Stimulated activated naive B cell treated with anti-CD40 and anti-IgM and Interleukin-4, amounts not matched to agents 10 μg/mL and 1 μg/mL and 100 μg/mL, for 72 hours (primary cell): ENCODE data around the gene ARF4.

Experiments used
- ATAC-seq, 2 donors: fragments of 150-1000 bp; cut with Tn5 transposase; replicated peaks; 2 replicates each; pipeline ENCODE4 v1.10.0; 2021; ENCODE audit warnings: moderate library complexity in 1 of 2
- DNase-seq: peaks from one replicate; pipeline ENCODE4 v3.0.0; 2021
- H3K27ac Mint-ChIP-seq: one replicate; pipeline ENCODE4 v1.8.0; 2022; ENCODE audit warnings: mild to moderate bottlenecking, mixed read lengths
- H3K27me3 Mint-ChIP-seq, 2 donors: one replicate each; pipeline ENCODE4 v1.8.0; 2022; ENCODE audit warnings: mixed read lengths in 2 of 2
- H3K36me3 Mint-ChIP-seq, 2 donors: one replicate each; pipeline ENCODE4 v1.8.0; 2022; ENCODE audit warnings: mixed read lengths in 2 of 2, mild to moderate bottlenecking in 1 of 2
- H3K4me1 Mint-ChIP-seq, 2 donors: one replicate each; pipeline ENCODE4 v1.8.0; 2022; ENCODE audit warnings: mixed read lengths in 2 of 2, mild to moderate bottlenecking in 1 of 2
- H3K4me3 Mint-ChIP-seq, 2 donors: one replicate each; pipeline ENCODE4 v1.8.0; 2022; ENCODE audit warnings: mild to moderate bottlenecking in 2 of 2, mixed read lengths in 2 of 2, moderate library complexity in 1 of 2
- H3K9me3 Mint-ChIP-seq, 2 donors: one replicate each; pipeline ENCODE4 v1.8.0; 2022; ENCODE audit warnings: mixed read lengths in 2 of 2, mild to moderate bottlenecking in 1 of 2

Gene ARF4

DNA sequence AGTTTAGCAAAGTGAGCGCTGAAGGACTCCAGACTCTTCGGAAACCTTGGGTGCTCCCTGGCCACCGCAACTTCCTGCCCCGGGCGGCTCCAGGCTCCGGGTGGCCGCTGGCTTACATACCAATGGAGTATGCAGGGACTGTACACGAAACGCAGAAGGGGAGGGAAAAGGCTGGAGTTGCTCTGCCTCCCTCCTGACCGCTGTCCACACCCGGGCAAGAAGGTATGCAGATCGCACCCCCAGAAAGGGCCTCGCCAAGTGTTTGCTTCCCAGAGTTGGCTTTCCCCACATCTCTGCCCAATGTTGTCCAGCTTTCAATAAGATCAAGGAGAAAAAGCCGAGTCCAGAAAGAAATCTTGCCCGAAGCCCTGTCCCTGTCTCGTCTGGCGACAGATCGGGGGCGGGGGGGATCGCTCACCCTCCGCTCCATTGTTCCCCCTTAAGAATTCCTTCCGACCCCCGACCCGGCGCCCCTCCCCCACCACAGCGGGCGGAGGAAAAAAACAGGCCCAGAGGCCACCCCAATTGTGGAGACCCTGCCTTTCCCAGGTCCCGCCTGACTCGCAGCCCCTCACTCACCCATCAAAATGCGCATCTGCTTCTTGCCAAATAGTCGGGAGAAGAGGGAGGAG is 533 bp downstream of the ARF4 start:
- ATAC-seq (no peak), DNase-seq (peak; percentile 21)
- peak overlapping the region; percentile 99 for H3K27ac Mint-ChIP-seq
- peaks cover 23 to 53% of the 10 kb centered on the region in 2 donors for H3K4me1 Mint-ChIP-seq
- H3K27me3 Mint-ChIP-seq = no peaks in the 10 kb centered on the region
- peaks cover 17 to 41% of the 10 kb centered on the region in 2 donors for H3K36me3 Mint-ChIP-seq
- H3K9me3 Mint-ChIP-seq = no peaks in the 10 kb centered on the region
- H3K4me3 Mint-ChIP-seq = peak overlapping the region; percentile 88 to 89

DNA sequence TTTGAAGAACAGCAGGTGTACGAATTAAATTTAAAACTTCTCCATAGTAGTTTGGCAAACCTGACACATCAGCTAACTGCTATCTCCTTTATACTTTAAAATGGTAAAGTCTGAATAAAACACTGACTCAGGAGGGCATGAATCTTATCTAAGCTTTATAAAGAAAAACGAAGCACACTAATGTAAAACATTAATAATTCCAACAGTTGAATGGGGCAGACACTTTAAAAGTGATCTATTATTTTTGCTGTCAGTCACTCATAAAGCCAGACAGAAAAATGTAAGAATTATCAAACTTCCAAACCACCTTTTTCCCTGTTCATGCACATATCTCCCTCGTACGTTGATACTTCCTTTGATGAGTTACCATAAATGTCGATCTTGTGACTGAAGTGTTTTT is 2.6 kb downstream of the ARF4 start:
- no peaks in the 10 kb centered on the region for H3K27me3 Mint-ChIP-seq
- no peak overlapping the region for H3K27ac Mint-ChIP-seq
- ATAC-seq = no peak
- H3K4me3 Mint-ChIP-seq = peak overlapping the region in 1 of 2 donors; percentile 14
- H3K9me3 Mint-ChIP-seq = no peaks in the 10 kb centered on the region
- peaks cover 24 to 55% of the 10 kb centered on the region in 2 donors for H3K4me1 Mint-ChIP-seq
- peaks cover 10 to 37% of the 10 kb centered on the region in 2 donors for H3K36me3 Mint-ChIP-seq
- DNase-seq = no peak

DNA sequence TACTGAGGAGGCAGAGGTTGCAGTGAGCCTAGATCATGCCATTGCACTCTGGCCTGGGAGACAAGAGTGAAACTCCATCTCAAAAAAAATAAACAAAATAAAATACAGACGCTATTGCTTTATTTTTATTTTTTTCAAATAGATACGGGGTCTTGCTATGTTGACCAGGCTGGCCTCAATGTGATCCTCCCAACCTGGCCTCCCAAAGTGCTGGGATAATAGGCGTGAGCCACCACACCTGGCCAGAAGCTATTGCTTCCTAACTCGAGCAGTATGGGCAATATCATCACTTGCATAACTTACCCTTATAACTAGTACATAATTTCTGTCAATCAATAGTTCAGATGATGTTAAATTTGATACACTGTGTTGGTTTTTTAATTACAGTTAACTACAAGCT is 3.0 kb downstream of the ARF4 start:
- Mint-ChIP-seq H3K36me3 (peaks cover 10 to 35% of the 10 kb centered on the region in 2 donors), H3K9me3 (no peaks in the 10 kb centered on the region), H3K27me3 (no peaks in the 10 kb centered on the region), H3K4me1 (peaks cover 22 to 50% of the 10 kb centered on the region in 2 donors), H3K4me3 (no peak overlapping the region), H3K27ac (no peak overlapping the region)
- ATAC-seq (no peak), DNase-seq (no peak)

GRCh38 chr3:57592306-57592705 is 4.8 kb downstream of the ARF4 start:
- peaks cover 10 to 32% of the 10 kb centered on the region in 2 donors for H3K36me3 Mint-ChIP-seq
- no peaks in the 10 kb centered on the region for H3K27me3 Mint-ChIP-seq
- H3K4me3 Mint-ChIP-seq = no peak overlapping the region
- H3K4me1 Mint-ChIP-seq = peaks cover 17 to 47% of the 10 kb centered on the region in 2 donors
- H3K9me3 Mint-ChIP-seq = no peaks in the 10 kb centered on the region
- ATAC-seq (no peak), DNase-seq (no peak)
- H3K27ac Mint-ChIP-seq = no peak overlapping the region

DNA sequence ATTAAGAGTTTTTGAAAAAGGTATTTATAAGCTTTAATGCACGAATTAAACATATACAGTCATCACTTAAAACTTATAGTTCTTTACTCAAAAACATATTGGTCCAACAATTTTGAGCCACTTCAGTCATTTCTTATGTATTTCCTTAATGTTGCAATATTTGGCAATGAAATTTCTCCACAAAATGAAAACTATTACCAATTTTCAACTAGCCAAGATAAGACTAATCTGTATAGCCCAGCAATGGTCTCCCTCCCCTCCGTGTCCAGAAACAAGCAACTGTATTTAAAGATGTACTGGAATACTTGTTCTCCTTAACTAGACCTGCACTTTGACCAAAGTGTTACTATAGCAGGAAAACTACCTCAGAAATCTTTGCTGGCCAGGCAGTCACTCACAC is 9.2 kb downstream of the ARF4 start:
- DNase-seq (no peak), ATAC-seq (no peak)
- no peak overlapping the region for H3K4me3 Mint-ChIP-seq
- H3K9me3 Mint-ChIP-seq = no peaks in the 10 kb centered on the region
- H3K27ac Mint-ChIP-seq = no peak overlapping the region
- H3K36me3 Mint-ChIP-seq = peaks cover 10 to 30% of the 10 kb centered on the region in 2 donors
- peaks cover 14 to 36% of the 10 kb centered on the region in 2 donors for H3K4me1 Mint-ChIP-seq
- no peaks in the 10 kb centered on the region for H3K27me3 Mint-ChIP-seq

- DNase-seq (no peak), ATAC-seq (no peak)
- peaks cover 14 to 27% of the 10 kb centered on the region in 2 donors for H3K4me1 Mint-ChIP-seq
- H3K36me3 Mint-ChIP-seq = peaks cover 4 to 23% of the 10 kb centered on the region in 2 donors
- H3K4me3 Mint-ChIP-seq = no peak overlapping the region
- H3K27me3 Mint-ChIP-seq = no peaks in the 10 kb centered on the region
- no peaks in the 10 kb centered on the region for H3K9me3 Mint-ChIP-seq
- no peak overlapping the region for H3K27ac Mint-ChIP-seq
Measured at GRCh38 chr3:57586778-57587177, 10.4 kb downstream of the ARF4 start.

GRCh38 chr3:57583544-57583943 is 13.6 kb downstream of the ARF4 start:
- ATAC-seq (no peak), DNase-seq (no peak)
- Mint-ChIP-seq H3K4me1 (peaks cover 11 to 34% of the 10 kb centered on the region in 2 donors), H3K9me3 (no peaks in the 10 kb centered on the region), H3K4me3 (no peak overlapping the region), H3K36me3 (peaks cover 8 to 30% of the 10 kb centered on the region in 2 donors), H3K27me3 (no peaks in the 10 kb centered on the region), H3K27ac (no peak overlapping the region)

DNA sequence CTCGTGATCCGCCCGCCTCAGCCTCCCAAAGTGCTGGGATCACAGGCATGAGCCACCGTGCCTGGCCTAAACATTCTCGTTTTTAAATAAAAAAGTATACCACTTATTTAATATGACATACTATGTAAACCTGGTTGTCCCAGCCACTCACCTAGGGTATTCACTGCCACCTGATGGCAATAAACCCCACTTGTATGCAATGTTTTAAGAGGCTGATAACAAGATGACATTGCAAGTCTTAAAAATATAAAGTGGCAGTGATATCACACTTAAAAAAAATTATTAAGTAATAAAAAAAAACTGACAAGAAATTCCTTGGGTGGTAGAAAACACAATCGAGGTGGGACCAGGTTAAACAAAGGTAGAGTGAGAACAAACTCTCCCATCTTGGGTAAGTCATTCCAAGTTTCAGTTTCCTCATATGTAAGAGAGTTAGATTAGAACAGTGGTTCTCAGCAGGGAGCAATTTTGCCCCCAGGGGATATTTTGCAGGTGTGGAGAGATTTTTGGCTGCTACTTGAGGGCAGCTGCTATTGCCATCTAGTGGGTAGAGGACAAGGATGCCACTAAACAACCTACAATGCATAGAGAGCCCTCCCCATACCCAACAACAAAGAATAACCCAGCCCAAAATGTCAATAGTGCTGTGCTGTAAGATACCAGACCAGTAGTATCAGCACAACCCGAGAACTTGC is 14.5 kb downstream of the ARF4 start:
- Mint-ChIP-seq H3K4me1 (peaks cover 9 to 33% of the 10 kb centered on the region in 2 donors), H3K4me3 (no peak overlapping the region), H3K27ac (no peak overlapping the region), H3K36me3 (peaks cover 8 to 32% of the 10 kb centered on the region in 2 donors), H3K9me3 (no peaks in the 10 kb centered on the region), H3K27me3 (no peaks in the 10 kb centered on the region)
- peak in 1 of 2 donors; percentile 47 for ATAC-seq
- no peak for DNase-seq

DNA sequence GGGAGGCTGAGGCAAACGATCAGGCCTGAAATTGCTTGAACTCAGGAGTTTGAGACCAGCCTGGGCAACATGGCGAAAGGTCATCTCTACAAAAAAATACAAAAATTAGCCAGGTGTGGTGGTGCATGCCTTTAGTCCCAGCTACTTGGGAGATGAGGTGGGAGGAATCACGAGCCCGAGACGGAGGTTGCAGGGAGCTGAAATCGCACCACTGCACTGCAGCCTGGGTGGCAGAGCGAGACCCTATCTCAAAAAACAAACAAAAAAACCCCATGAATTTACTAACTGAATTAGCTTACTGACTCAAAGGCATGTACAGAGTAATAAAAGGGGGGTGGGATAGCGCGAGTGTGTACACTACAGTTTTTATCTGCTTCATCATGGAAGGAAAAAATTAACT is 19.3 kb downstream of the ARF4 start:
- H3K9me3 Mint-ChIP-seq = no peaks in the 10 kb centered on the region
- H3K27ac Mint-ChIP-seq = peak overlapping the region; percentile 37
- ATAC-seq (no peak), DNase-seq (no peak)
- peaks cover 9 to 32% of the 10 kb centered on the region in 2 donors for H3K4me1 Mint-ChIP-seq
- H3K36me3 Mint-ChIP-seq = peaks cover 27 to 42% of the 10 kb centered on the region in 2 donors
- no peak overlapping the region for H3K4me3 Mint-ChIP-seq
- H3K27me3 Mint-ChIP-seq = no peaks in the 10 kb centered on the region

DNA sequence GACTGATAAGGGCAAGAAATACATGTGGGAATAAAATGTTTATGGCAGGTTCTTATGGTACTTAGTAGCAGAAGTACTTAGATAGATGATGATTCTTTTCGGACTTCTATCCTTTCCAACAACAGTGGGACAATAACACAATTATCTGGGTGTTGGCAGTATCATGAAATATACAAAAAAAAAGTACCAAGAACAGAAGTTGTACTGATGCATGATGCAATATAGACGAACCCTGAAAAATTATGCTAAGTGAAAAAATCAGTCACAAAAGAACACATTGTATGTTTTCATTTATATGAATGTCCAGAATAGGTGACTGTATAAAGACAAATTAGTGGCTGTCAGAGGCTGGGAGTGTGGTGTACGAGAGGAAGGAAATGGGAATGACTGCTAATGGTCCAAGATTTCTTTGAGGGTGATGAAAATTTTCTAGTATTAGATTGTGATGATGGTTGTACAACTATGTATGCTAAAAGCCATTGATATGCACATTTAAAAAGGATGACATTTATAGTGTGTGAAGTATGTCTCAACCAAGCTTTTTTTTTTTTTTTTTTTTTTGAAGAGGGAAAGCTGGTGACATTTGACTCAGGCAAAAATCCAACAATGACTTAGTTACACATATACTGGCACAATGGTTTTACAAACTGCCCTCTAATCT is 21.0 kb downstream of the ARF4 start:
- H3K4me1 Mint-ChIP-seq = peaks cover 8 to 30% of the 10 kb centered on the region in 2 donors
- H3K4me3 Mint-ChIP-seq = no peak overlapping the region
- DNase-seq (no peak), ATAC-seq (no peak)
- no peaks in the 10 kb centered on the region for H3K27me3 Mint-ChIP-seq
- H3K27ac Mint-ChIP-seq = no peak overlapping the region
- H3K9me3 Mint-ChIP-seq = no peaks in the 10 kb centered on the region
- peaks cover 30 to 42% of the 10 kb centered on the region in 2 donors for H3K36me3 Mint-ChIP-seq

- H3K4me1 Mint-ChIP-seq = peaks cover 2 to 10% of the 10 kb centered on the region in 2 donors
- no peak for DNase-seq
- H3K4me3 Mint-ChIP-seq = no peak overlapping the region
- H3K36me3 Mint-ChIP-seq = peaks cover 34 to 35% of the 10 kb centered on the region in 2 donors
- ATAC-seq = no peak
- no peaks in the 10 kb centered on the region for H3K9me3 Mint-ChIP-seq
- no peak overlapping the region for H3K27ac Mint-ChIP-seq
- no peaks in the 10 kb centered on the region for H3K27me3 Mint-ChIP-seq
Measured at GRCh38 chr3:57572096-57572495, 25.0 kb downstream of the ARF4 start.

DNA sequence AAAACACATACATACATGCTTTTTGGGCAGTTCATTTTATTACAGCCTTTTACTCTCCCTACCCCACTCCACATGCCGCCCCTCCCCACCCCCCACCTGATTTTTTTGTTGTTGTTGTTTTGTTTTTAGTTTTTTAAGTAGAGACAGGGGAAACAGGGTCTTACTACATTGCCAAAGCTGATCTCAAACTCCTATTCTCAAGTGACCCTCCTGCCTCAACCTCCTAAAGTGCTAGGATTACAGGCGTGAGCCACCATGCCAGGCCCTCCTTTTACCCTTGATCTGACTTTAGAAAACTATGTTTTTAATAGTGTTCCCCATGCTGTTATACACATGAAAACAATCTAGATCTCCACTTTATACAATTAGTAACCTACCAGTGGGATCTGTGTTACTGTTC is 26.3 kb downstream of the ARF4 start:
- no peak for DNase-seq
- no peaks in the 10 kb centered on the region for H3K27me3 Mint-ChIP-seq
- H3K36me3 Mint-ChIP-seq = peaks cover 27 to 29% of the 10 kb centered on the region in 2 donors
- ATAC-seq = no peak
- no peak overlapping the region for H3K27ac Mint-ChIP-seq
- peaks cover 0 to under 1% of the 10 kb centered on the region in 2 donors for H3K4me1 Mint-ChIP-seq
- H3K4me3 Mint-ChIP-seq = no peak overlapping the region
- H3K9me3 Mint-ChIP-seq = no peaks in the 10 kb centered on the region

DNA sequence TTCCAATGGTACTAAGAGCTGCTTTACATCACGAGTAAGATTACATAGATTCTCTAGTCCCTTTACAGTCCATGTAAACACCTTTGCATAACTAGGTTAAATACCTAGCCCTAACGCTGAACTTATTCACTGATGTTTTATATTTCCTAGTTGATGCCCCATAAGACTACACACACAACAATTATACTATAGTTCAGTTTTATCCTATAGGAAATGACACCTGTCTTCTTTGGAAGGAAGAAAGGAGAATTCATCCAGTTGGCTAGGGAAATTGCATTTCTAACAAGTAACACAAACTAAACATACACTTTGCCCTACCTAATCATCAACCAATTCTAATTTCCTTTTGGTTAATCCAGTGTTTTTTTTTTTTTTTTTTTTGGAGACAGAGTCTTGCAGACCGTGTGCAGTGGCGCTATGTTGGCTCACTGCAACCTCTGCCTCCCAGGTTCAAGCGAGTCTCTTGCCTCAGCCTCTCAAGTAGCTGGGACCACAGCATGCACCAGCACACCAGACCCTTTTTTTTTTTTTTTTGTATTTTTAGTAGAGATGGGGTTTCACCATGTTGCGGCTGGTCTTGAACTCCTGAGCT is 27.2 kb downstream of the ARF4 start:
- Mint-ChIP-seq H3K36me3 (peaks cover 23 to 29% of the 10 kb centered on the region in 2 donors), H3K4me1 (no peaks in the 10 kb centered on the region), H3K9me3 (no peaks in the 10 kb centered on the region), H3K27me3 (no peaks in the 10 kb centered on the region), H3K4me3 (no peak overlapping the region), H3K27ac (no peak overlapping the region)
- DNase-seq (no peak), ATAC-seq (no peak)

DNA sequence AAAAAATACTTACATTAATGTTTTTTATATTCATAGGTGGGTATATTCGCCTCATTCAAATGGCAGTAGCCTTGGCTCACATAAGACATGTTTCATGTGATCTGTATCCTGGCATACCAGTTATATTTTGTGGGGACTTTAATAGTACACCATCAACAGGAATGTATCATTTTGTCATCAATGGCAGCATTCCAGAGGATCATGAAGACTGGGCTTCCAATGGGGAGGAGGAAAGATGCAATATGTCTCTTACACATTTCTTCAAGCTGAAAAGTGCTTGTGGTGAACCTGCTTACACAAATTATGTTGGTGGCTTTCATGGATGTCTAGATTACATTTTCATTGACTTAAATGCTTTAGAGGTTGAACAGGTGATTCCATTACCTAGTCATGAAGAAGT is 37.6 kb downstream of the ARF4 start:
- H3K36me3 Mint-ChIP-seq = peaks cover 9 to 28% of the 10 kb centered on the region in 2 donors
- DNase-seq (no peak), ATAC-seq (no peak)
- no peaks in the 10 kb centered on the region for H3K9me3 Mint-ChIP-seq
- no peaks in the 10 kb centered on the region for H3K27me3 Mint-ChIP-seq
- peaks cover 14 to 15% of the 10 kb centered on the region in 2 donors for H3K4me1 Mint-ChIP-seq
- no peak overlapping the region for H3K27ac Mint-ChIP-seq
- H3K4me3 Mint-ChIP-seq = no peak overlapping the region
